Measurements from ENCODE around the gene RBL2.
"Not testable (repeated sequence)": the region's sequence is repeated elsewhere in the genome, so short reads cannot be mapped to it uniquely, and the experiment has no call there.

Gene RBL2

GRCh38 chr16:53434377-53435065, at the start of gene RBL2:
TSS of gene RBL2 (plus strand) at chr16:53434471. CDS start at chr16:53434557, 86 bp downstream.
- DNase-seq, result peak; percentile 70

DNA sequence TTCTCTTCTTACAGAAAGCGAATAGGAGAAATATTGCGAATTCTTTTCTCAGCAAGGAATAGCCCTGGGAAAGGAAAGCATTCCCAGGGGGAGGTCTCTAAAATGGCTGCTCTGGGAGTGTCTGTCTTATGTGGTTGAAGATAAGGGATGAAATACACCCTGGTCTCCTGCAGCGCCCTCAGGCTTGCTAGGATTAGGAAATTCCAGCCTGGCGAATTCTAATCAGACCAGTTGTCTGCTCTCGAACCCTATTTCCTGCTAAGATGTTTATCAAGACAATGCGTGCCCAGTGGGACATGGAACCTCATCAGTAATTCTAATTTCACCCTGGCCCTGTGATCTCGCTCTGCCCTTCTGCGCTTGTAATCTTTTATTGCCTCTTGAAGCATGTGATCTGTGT, 49.7 kb upstream of the RBL2 start:
- not testable (repeated sequence) for DNase-seq

DNA sequence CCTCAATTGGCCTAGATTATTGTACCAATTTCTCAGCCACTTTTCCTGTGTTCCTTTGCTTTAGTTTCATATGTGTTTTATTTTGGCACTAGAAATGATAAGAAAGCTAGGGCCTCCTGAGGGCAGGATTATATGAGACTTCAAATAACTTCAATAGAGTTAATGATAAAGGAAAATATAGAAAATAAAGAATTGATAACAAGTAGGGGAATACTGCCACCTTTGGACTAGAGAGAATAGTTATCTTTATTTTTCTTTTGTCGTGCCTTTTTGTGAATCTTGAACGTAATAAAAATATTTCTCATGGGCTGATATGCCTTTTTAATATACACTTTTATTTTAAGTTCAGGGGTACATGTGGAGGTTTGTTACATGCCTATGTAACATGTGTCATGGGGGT, 29.3 kb upstream of the RBL2 start:
- DNase-seq, result no peak

DNA sequence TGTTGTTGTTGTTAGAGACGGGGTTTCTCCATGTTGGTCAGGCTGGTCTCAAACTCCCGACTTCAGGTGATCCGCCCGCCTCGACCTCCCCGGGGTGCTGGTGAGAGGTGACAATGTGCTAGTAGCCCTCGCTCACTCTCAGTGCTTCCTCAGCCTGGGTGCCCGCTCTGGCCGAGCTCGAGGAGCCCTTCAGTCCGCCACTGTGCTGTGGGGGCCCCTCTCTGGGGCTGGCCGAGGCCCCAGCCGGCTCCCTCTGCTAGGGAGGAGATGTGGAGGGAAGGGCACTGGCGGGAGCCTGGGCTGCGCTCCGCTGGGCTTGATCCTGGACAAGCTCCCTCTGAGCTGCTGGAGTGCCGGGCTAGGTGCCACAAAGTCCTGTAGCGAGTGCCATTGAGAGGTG, 21.7 kb upstream of the RBL2 start:
- DNase-seq, result no peak

DNA sequence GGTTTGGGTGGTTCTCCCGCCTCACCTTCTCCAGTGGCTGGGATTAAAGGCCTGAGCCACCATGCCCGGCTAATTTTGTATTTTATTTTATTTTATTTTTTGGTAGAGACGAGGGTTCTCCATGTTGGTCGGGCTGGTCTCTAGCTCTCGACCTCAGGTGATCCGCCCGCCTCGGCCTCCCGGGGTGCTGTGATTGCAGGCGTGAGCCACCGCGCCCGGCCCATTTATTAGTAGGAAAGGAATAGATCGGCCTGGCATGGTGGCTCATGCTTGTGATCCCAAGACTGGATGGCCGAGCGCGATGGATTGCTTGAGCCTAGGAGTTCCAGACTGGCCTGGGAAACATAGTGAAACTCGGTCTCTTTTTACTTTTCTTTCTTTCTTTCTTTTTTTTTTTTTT, 20.4 kb upstream of the RBL2 start:
- no peak for DNase-seq

- DNase-seq, result no peak
Observed at GRCh38 chr16:53414381-53414780, 19.9 kb upstream of the RBL2 start.

GRCh38 chr16:53415504-53415903, 18.8 kb upstream of the RBL2 start:
- no peak for DNase-seq

DNA sequence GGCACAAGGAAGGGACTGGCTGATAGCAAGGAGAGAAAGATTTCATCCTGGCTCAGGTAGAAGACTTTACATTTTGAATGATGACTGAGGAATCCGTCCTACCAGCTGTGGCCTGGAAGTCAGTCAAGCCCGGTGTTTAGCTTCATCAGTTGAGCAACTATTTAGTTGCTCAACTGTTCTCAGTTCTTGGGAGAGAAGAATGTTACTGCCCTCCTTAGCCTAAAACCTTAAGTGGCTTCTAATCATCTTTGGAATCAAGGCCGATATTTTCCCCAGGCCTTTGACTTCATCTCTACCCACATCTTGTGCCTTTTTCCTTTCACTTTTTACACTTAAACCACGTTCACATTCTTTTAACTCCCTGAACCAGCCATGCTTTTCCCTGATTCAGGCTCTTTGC, 17.3 kb upstream of the RBL2 start:
- no peak for DNase-seq

GRCh38 chr16:53417976-53418375, 16.3 kb upstream of the RBL2 start:
- no peak for DNase-seq

DNA sequence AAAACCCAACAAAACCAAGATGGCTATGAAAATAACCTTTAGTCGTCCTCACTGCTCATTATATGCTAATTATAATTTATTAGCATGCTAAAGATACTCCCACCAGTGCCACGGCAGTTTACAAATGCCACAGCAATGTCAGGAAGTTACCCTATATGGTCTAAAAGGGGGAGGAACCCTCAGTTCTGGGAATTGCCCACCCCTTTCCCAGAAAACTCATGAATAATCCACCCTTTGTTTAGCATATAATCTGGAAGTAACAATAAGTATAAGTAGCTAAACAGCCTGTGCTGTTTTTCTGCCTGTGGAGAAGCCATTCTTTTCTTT, 14.9 kb upstream of the RBL2 start:
- DNase-seq, result not testable (repeated sequence)

- DNase-seq, result no peak
Observed at GRCh38 chr16:53421248-53421647, 13.0 kb upstream of the RBL2 start.

- not testable (repeated sequence) for DNase-seq
Observed at GRCh38 chr16:53423968-53424367, 10.3 kb upstream of the RBL2 start.

DNA sequence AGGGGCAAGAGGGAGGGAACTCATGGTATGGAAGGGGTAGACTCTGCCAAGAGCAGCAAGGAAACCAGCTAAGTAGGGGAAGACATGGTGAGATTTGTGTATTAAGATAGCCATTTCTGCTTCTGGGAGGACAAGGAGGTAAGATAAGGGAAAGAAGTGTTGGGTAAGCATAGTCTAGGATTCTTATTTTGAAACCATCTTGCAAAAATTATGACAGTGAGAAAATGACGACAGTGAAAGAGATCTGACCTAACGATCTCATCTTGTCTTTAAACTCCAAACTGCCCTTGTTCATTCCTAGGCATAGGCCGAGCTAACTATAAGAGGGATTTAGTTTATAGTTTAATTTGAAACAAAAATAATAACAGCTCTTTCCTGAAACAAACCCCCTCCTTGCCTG, 5.6 kb upstream of the RBL2 start:
- no peak for DNase-seq

- DNase-seq, result no peak
Observed at GRCh38 chr16:53429221-53429943, 4.9 kb upstream of the RBL2 start.

GRCh38 chr16:53430363-53430762, 3.9 kb upstream of the RBL2 start:
- no peak for DNase-seq

DNA sequence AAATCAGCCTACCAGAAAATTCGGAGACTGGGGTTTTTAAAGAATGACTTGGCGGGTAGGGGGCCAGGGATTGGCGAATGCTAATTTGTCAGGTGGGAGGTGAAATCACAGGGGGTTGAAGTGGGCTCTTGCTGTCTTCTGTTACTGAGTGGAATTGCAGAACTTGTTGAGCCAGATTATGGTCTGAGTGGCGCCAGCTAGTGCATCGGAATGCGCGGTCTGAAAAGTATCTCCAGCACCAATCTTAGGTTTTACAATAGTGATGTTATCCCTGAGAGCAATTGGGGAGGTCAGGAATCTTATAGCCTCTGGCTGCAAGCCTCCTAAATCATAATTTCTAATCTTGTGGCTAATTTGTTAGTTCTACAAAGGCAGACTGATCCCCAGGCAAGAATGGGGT, 762 bp upstream of the RBL2 start:
- no peak for DNase-seq

GRCh38 chr16:53433930-53434376, 318 bp upstream of the RBL2 start:
- DNase-seq, result no peak

DNA sequence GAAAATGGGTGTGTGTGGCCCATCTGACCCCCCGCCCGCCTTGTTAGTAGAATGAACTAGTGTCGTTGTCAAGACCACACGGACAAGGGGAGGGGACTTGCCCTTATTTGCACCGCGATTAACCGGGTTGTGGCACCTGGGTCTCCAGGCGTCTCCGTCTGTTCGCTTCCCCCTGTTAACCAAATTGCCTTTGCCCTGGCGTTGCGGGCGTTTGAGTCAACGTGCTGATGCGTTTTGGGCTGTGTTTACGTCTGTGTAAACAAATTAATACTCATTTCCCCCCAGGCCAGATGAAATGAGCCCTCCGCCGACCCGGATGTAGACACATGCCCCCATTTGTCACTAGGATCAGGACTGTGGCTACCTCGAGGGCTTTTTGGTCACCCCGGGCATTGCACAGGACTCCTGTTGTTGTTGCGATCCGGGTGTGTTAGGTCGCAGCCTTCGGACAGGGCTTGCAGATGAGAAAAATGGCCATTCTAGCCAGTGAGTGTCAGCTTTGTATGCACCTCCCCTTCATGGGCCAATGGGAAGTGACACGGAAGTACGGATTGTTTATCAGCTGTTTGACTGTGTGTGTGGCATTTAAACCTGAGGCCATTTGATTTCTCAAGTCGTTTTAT, 906 bp downstream of the RBL2 start:
- peak; percentile 46 for DNase-seq

- DNase-seq, result no peak
Observed at GRCh38 chr16:53440125-53440524, 5.9 kb downstream of the RBL2 start.

DNA sequence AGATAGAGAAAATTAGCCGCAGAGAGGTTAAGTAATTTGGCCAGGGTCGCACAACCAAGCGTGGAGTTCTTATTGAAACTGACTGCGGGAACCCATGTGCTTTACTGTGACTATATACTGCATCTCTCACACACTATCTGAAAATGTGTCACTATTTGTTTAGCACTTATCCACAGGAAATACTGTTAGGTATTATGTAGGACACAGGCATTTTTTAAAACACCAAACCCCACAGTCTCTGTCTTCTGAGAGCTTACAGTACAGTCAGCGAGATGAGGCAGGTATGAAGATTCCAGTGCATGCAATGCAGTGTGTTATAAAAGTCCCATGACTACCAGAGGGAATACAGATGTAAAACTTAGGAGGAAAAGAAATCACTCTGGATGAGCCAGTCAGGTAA, 11.3 kb downstream of the RBL2 start:
- no peak for DNase-seq

DNA sequence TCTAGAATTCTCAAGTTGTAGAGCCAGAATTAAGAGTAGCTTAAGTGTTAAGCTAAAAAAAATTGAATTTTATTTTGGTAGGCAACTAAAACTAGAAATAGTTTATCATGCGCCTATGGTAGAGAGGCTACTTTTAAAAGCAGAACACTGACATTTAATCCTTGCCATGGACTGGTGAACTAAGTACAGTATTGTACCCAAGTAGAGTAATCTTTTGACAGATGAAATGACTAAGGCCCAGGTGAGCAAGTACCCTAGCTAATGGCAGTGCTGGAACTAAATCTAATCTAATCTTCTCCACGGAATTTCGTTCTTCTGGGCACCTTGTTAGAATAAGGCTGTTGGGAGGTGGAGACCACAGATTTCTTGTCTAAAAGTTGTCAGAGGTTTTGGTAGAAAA, 11.8 kb downstream of the RBL2 start:
- no peak for DNase-seq

- DNase-seq, result no peak
Observed at GRCh38 chr16:53449816-53450517, 15.7 kb downstream of the RBL2 start.

- DNase-seq, result no peak
Observed at GRCh38 chr16:53453928-53454327, 19.7 kb downstream of the RBL2 start.

DNA sequence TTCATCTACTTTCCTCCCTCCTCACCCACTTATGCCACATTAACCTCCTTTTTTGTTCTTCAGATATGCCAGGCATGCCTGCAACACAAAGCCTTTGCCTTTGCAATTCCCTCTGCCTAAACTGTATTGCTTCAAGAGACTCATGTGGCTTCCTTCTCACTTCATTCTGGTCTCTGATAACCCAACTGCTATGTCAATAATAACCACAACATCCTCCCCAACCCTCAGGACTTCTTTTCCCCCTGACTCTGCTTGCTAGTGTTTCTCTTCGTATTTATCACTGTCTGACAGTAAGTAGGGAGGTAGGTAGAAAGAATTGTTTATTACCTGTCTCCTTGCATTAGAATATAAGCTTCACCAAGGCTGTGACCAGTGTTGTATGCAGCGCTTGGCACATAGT, 22.4 kb downstream of the RBL2 start:
- DNase-seq, result peak; percentile 17
